ENCODE measurements around the gene NBPF4.
"Not testable (repeated sequence)": the region's sequence is repeated elsewhere in the genome, so short reads cannot be mapped to it uniquely, and the experiment has no call there.

The NBPF4 gene, protein sequence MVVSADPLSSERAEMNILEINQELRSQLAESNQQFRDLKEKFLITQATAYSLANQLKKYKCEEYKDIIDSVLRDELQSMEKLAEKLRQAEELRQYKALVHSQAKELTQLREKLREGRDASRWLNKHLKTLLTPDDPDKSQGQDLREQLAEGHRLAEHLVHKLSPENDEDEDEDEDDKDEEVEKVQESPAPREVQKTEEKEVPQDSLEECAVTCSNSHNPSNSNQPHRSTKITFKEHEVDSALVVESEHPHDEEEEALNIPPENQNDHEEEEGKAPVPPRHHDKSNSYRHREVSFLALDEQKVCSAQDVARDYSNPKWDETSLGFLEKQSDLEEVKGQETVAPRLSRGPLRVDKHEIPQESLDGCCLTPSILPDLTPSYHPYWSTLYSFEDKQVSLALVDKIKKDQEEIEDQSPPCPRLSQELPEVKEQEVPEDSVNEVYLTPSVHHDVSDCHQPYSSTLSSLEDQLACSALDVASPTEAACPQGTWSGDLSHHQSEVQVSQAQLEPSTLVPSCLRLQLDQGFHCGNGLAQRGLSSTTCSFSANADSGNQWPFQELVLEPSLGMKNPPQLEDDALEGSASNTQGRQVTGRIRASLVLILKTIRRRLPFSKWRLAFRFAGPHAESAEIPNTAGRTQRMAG

DNA sequence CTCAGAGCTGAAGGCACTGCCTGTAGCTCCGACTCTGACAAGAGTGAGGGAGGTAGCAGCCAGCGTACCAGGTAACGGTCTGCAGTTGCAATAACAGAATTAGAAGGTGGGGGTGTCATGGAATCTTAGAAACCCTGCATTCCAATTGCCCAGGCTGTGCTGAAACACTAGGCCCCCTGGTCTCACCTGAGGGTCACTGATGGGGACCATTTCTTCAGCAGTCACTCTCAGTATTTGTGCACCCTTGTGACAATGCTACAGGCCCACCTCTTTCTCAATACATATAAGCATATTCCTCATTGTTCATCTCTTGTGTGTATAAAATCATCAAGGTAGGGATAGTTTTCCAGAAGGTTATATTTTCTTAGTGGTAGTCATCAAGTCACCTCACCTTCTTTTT, at the start of gene NBPF4:
TSS of gene NBPF4 (minus strand) at position 101 of the 400 bp plus-strand sequence. CDS start 315 bp downstream, outside the sequence.
- DNase-seq: not testable (repeated sequence)

- not testable (repeated sequence) for DNase-seq
These were observed 38.8 kb upstream of the NBPF4 start for GRCh38 chr1:108282528-108283257.

DNA sequence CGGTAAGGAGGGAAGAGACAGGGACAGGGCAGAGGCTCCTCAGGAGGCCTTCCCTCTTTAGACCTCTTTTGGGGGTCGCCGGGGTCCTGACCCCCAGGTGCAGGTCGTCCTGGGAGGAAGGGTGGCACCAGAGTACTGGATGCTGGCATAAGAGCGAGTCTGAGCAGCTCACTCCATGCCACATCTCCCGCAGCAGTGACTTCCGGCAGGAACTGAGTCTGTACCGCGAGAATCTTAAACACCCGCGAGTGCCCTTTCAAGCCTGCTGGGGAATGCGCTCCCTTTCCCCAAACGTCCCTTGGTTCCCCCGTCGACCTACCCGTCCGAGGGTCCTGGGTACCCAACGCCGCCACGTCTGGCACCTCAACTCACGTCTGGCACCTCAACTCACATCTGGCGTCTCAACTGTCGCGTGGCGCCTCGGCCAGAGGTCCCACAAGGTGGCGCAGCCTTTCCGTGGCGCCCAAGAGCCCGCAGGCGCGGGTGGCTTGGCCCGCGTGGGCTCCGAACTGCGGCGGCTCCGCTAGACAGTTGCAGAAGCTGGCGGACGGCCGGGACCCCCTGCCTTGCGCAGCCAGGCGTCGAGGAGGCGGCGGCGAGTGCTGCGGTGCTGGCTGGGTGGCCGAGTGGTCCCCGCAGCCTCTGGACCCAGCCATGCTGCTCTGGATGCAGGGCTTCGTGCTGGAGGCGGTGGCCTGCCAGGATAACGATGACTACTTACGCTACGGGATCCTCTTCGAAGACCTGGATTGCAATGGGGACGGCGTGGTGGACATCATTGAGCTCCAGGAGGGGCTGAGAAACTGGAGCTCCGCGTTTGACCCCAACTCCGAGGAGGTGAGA, 28.8 kb upstream of the NBPF4 start:
- not testable (repeated sequence) for DNase-seq

- DNase-seq: not testable (repeated sequence)
These were observed 23.2 kb upstream of the NBPF4 start for GRCh38 chr1:108267097-108267496.

GRCh38 chr1:108261967-108262366, 18.1 kb upstream of the NBPF4 start:
- not testable (repeated sequence) for DNase-seq

DNA sequence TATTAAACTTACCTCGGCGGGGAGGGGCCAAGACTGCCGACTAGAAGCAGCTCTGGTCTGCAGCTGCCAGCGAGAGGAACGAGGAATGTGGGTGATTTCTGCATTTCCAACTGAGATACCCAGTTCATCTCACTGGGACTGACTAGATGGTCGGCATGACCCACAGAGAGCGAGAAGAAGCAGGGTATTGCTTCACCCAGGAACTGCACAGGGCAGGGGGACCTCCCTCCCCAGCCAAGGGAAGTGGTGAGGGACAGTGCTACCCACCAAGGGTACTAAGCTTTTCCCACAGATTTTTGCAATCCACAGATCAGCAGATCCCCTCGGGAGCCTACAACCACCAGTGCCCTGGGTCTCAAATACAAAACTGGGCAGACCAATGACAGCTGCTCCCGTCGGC, 17.6 kb upstream of the NBPF4 start:
- not testable (repeated sequence) for DNase-seq

DNA sequence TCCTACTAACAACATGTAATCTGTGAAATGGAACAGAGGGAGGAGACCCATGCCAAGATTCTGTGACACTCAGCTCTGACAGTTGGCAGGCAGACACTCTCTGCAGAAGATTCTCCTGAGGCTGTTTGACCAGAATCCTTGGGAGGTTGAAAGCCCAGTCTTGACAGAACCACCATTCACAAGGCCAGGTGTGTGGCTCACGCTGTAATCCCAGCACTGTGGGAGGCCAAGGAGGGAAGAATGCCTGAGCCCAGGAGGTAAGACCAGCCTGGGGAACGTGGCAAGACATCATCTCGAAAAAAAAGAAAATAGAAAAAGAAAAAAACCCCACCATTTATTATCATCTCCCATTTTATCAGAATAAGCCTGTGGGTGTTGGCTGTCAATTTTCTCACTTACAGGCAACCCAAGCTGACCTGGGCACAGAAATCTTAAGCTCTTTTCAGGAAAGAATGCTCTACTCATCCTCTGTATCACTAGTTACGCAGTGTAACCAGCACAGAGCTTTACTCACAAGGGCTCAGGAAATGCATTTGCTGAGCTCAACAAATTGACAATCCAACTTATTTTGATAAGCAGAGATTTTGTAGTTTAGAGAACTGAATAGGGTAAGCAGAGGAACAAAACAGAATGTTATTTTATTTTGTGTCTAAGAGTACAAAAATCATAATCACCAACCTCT, 16.8 kb upstream of the NBPF4 start:
- not testable (repeated sequence) for DNase-seq

GRCh38 chr1:108255426-108255825, 11.6 kb upstream of the NBPF4 start:
- not testable (repeated sequence) for DNase-seq

DNA sequence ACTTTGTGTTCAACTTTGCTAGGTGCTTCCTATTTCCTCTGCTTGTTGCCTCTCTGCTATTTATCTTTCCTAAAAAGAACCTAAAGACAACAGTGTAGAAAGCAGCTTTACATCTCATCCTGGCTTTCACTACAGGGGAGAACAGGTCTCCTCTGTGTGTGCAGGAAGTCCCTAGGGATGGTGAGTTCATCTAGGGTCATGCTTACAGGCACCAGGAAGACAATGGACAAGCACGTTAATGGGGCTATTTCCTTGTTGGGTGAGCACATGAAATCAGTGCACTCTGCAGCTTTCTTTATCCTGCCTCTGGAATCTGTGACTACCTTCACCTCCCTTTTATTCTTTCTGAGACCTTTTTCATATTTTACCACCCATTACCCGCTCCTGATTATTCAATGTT, 4.5 kb downstream of the NBPF4 start:
- DNase-seq: not testable (repeated sequence)

GRCh38 chr1:108235308-108235707, 8.6 kb downstream of the NBPF4 start:
- not testable (repeated sequence) for DNase-seq

- DNase-seq: not testable (repeated sequence)
These were observed 11.7 kb downstream of the NBPF4 start for GRCh38 chr1:108232183-108232582.

- DNase-seq: not testable (repeated sequence)
These were observed 13.9 kb downstream of the NBPF4 start for GRCh38 chr1:108229976-108230375.

- not testable (repeated sequence) for DNase-seq
These were observed 16.1 kb downstream of the NBPF4 start for GRCh38 chr1:108227772-108228171.

GRCh38 chr1:108226855-108227254, 17.0 kb downstream of the NBPF4 start:
- DNase-seq: not testable (repeated sequence)

GRCh38 chr1:108223226-108223625, 20.6 kb downstream of the NBPF4 start:
- DNase-seq: not testable (repeated sequence)

DNA sequence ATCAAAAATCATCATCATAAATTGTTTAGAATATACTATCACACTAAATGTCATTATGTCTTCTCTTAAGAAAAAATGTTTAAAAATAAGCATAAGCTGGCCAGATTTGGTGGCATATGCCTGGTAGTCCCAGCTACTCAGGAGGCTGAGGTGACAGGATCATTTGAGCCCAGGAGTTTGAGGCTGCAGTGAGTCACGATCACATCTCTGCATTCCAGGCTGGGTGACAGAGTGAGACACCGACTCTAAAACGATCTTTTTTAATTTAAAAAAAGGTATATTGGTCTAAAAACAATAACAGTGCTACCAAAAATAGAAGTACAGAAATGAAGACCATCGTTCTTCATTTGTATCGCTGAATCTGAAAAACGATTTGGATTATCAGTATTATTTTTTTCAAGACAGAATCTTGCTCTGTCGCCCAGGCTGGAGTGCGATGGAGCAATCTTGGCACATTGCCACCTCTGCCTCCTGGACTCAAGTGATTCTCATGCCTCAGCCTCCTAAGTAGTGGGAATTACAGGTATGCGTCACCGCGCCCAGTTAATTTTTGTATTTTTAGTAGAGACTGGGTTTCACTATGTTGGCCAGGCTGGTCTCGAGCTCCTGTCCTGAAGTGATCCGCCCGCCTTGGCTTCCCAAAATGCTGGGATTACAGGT, 26.2 kb downstream of the NBPF4 start:
- DNase-seq: not testable (repeated sequence)

- DNase-seq: not testable (repeated sequence)
These were observed 26.9 kb downstream of the NBPF4 start for GRCh38 chr1:108217007-108217406.

DNA sequence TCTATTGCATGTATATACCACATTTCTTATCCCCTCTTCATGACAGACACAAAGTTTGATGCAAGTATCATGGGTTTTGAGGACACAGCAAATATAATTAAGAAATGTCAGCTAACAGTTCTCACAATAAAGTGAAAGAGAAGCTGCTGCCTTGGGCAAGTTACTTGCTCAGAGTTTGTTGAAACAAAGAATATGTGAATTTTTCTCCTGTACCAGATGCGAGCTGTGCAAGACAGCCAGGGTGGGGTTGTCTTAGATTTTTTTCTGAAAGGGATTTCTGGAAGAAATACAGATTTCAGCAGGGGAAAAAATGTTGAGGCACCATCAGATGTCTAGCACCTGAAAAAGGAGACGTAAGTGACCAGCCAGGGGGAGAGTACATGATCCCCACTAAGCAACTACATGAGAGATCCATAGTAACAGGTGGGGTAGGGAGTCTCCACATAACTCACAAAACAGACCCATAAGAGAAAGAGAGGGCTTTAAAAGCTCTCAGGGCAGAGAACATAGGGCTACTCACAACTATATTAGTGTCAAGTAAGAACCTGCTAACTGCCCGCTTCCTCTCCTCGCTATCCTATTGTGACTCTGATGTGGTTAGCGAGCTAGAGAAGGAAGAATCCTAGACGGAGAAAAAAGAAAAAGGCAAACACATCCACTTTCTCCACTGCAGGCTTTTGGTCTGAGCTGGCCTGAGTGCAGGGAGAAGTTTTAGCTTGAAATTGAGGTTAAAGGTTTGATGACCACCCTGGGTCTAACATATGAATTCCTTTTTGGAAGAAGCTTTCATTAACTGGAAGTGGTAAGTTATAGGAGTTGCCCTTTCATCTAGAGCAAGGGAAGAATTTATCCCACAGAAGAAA, 27.6 kb downstream of the NBPF4 start:
- DNase-seq: not testable (repeated sequence)

DNA sequence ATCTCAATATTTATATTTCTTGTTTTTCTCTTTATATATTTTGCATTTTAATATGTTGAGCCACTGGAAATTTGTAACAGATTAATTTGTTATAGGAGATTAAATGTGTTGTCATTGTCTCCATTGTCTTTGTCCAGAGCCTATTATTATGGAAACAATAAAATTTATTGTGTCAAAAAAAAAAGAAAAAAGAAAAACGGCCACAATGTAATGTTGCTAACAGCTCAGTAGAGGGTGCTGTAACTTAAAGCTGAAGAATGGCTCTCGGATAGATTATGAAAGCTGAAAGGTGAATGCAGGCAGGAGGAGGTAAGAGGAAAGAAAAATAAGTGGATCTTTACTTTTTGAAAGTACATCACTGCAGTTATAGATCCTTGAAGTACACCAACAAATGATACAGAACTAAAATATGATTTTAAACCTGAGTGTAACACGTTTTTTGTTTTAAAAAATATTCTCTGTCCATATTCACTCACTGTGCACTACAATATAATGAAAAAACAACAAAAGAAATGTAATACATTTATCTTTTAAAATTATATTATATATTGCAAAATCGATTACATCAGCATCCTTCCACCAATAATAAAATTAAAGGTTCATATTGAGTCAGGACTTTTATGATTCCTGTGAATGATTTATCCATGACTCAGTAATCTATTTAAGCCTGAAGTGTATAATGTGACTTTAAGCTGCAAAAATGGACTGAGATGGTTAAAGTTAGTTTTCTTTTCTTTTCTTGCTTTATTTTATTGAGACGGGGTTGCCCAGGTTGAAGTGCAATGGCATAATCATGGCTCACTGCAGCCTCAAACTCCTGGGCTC, 29.0 kb downstream of the NBPF4 start:
- peak in 1 of 2 experiments; percentile 56 for DNase-seq

All from NCI-H526 (cell line).